ENCODE measurements around the gene TLK1.

Gene TLK1

GRCh38 chr2:171102802-171103201 lies 57.9 kb downstream of the TLK1 start:
- Histone ChIP-seq H3K79me2 (ENCODE audit: control insufficient read depth, insufficient read depth, low read length, poor library complexity) (peaks cover 5% of the 10 kb centered on the region), H3K4me3 (ENCODE audit: low read depth, low read length) (no peak overlapping the region), H3K9me3 (ENCODE audit: insufficient read depth, low read depth, low read length) (no peaks in the 10 kb centered on the region), H3K79me1 (ENCODE audit: low read length) (no peaks in the 10 kb centered on the region), H2BK120ac (ENCODE audit: insufficient read depth, low read length, poor library complexity) (no peak overlapping the region), H3K18ac (ENCODE audit: low read length) (no peak overlapping the region), H2AK5ac (ENCODE audit: low read length) (no peak overlapping the region), H3K4me1 (ENCODE audit: control insufficient read depth in 1 of 2, insufficient read depth in 2 of 2, low read length in 2 of 2) (no peaks in the 10 kb centered on the region), H2BK5ac (ENCODE audit: low read depth, low read length, poor library complexity) (no peak overlapping the region), H3K23ac (ENCODE audit: low read length) (no peak overlapping the region), H3K4me2 (ENCODE audit: low read length) (no peak overlapping the region), H3K36me3 (ENCODE audit: control insufficient read depth in 1 of 2, insufficient read depth in 2 of 2, low read length in 2 of 2) (peaks cover 2 to 3% of the 10 kb centered on the region in 2 experiments), H3K27ac (ENCODE audit: low read depth, low read length) (no peak overlapping the region), H3K4ac (ENCODE audit: low read depth, low read length) (peak overlapping the region; percentile 55), H2AFZ (ENCODE audit: insufficient read depth, low read length, poor library complexity) (no peak overlapping the region), H3K9ac (ENCODE audit: low read length) (no peak overlapping the region), H4K91ac (ENCODE audit: low read depth, low read length) (no peak overlapping the region), H3K14ac (ENCODE audit: low read length) (no peak overlapping the region), H2BK12ac (ENCODE audit: low read length) (no peak overlapping the region), H4K8ac (ENCODE audit: low read depth, low read length) (no peak overlapping the region), H4K12ac (ENCODE audit: low read depth, low read length) (no peak overlapping the region), H3K27me3 (ENCODE audit: insufficient read depth, low read length) (no peaks in the 10 kb centered on the region)
- WGBS (ENCODE audit: extremely low coverage, insufficient coverage, insufficient read length) = no CpG with 5 or more reads among the region's 4 CpGs
- DNase-seq = no peak

DNA sequence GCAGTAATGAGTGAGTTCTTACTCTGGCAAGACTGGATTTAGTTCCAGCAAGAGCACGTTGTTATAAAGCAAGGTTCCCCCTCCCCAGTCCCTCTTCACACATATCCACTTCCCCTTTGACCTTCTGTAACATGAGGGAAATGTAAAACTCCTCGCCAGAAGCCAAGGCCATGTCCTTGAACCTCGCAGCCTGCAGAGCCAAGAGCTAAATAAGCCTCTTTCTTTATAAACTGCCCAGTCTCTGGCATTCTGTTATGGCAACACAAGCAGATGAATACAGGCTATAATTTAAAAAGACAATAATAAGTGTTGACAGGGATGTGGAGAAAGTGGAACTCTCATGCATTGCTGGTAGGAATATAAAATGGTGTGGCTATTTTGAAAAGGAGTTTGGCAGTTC lies 60.3 kb downstream of the TLK1 start:
- Histone ChIP-seq H3K9ac (ENCODE audit: low read length) (no peak overlapping the region), H2BK5ac (ENCODE audit: low read depth, low read length, poor library complexity) (no peak overlapping the region), H4K12ac (ENCODE audit: low read depth, low read length) (no peak overlapping the region), H3K4me1 (ENCODE audit: control insufficient read depth in 1 of 2, insufficient read depth in 2 of 2, low read length in 2 of 2) (no peaks in the 10 kb centered on the region), H3K79me2 (ENCODE audit: control insufficient read depth, insufficient read depth, low read length, poor library complexity) (peaks cover 2% of the 10 kb centered on the region), H2AFZ (ENCODE audit: insufficient read depth, low read length, poor library complexity) (no peak overlapping the region), H3K79me1 (ENCODE audit: low read length) (no peaks in the 10 kb centered on the region), H3K27me3 (ENCODE audit: insufficient read depth, low read length) (no peaks in the 10 kb centered on the region), H3K4me2 (ENCODE audit: low read length) (no peak overlapping the region), H3K27ac (ENCODE audit: low read depth, low read length) (no peak overlapping the region), H2BK120ac (ENCODE audit: insufficient read depth, low read length, poor library complexity) (no peak overlapping the region), H4K91ac (ENCODE audit: low read depth, low read length) (no peak overlapping the region), H2AK5ac (ENCODE audit: low read length) (no peak overlapping the region), H3K18ac (ENCODE audit: low read length) (no peak overlapping the region), H3K14ac (ENCODE audit: low read length) (no peak overlapping the region), H4K8ac (ENCODE audit: low read depth, low read length) (no peak overlapping the region), H3K23ac (ENCODE audit: low read length) (no peak overlapping the region), H2BK12ac (ENCODE audit: low read length) (no peak overlapping the region), H3K36me3 (ENCODE audit: control insufficient read depth in 1 of 2, insufficient read depth in 2 of 2, low read length in 2 of 2) (peaks cover 0 to 3% of the 10 kb centered on the region in 2 experiments), H3K4ac (ENCODE audit: low read depth, low read length) (peak overlapping the region; percentile 80), H3K4me3 (ENCODE audit: low read depth, low read length) (no peak overlapping the region), H3K9me3 (ENCODE audit: insufficient read depth, low read depth, low read length) (no peaks in the 10 kb centered on the region)
- WGBS (ENCODE audit: extremely low coverage, insufficient coverage, insufficient read length) = no CpG with 5 or more reads among the region's 3 CpGs
- no peak for DNase-seq

- no peak overlapping the region for H3K14ac ChIP-seq (ENCODE audit: low read length)
- peaks cover 0 to 2% of the 10 kb centered on the region in 2 experiments for H3K4me1 ChIP-seq (ENCODE audit: control insufficient read depth in 1 of 2, insufficient read depth in 2 of 2, low read length in 2 of 2)
- no peak overlapping the region for H3K4ac ChIP-seq (ENCODE audit: low read depth, low read length)
- no peak overlapping the region for H3K4me2 ChIP-seq (ENCODE audit: low read length)
- no peak for DNase-seq
- H2BK12ac ChIP-seq (ENCODE audit: low read length) = no peak overlapping the region
- no peak overlapping the region for H4K91ac ChIP-seq (ENCODE audit: low read depth, low read length)
- H2BK5ac ChIP-seq (ENCODE audit: low read depth, low read length, poor library complexity) = no peak overlapping the region
- H2AK5ac ChIP-seq (ENCODE audit: low read length) = no peak overlapping the region
- H3K9ac ChIP-seq (ENCODE audit: low read length) = no peak overlapping the region
- peaks cover 2% of the 10 kb centered on the region for H3K79me2 ChIP-seq (ENCODE audit: control insufficient read depth, insufficient read depth, low read length, poor library complexity)
- no peak overlapping the region for H3K4me3 ChIP-seq (ENCODE audit: low read depth, low read length)
- no peak overlapping the region for H3K27ac ChIP-seq (ENCODE audit: low read depth, low read length)
- H3K27me3 ChIP-seq (ENCODE audit: insufficient read depth, low read length) = no peaks in the 10 kb centered on the region
- H3K18ac ChIP-seq (ENCODE audit: low read length) = no peak overlapping the region
- no peak overlapping the region for H4K8ac ChIP-seq (ENCODE audit: low read depth, low read length)
- H2AFZ ChIP-seq (ENCODE audit: insufficient read depth, low read length, poor library complexity) = no peak overlapping the region
- H3K9me3 ChIP-seq (ENCODE audit: insufficient read depth, low read depth, low read length) = no peaks in the 10 kb centered on the region
- H3K79me1 ChIP-seq (ENCODE audit: low read length) = no peaks in the 10 kb centered on the region
- no peak overlapping the region for H3K23ac ChIP-seq (ENCODE audit: low read length)
- no peak overlapping the region for H4K12ac ChIP-seq (ENCODE audit: low read depth, low read length)
- no peak overlapping the region for H2BK120ac ChIP-seq (ENCODE audit: insufficient read depth, low read length, poor library complexity)
- H3K36me3 ChIP-seq (ENCODE audit: control insufficient read depth in 1 of 2, insufficient read depth in 2 of 2, low read length in 2 of 2) = peaks cover 0 to 3% of the 10 kb centered on the region in 2 experiments
Measured at GRCh38 chr2:171098607-171099006, 62.1 kb downstream of the TLK1 start.

- no CpG with 5 or more reads among the region's 2 CpGs for WGBS (ENCODE audit: extremely low coverage, insufficient coverage, insufficient read length)
Measured at GRCh38 chr2:171095014-171095582, 65.6 kb downstream of the TLK1 start.

More at GRCh38 chr2:171095014-171095582, 65.6 kb downstream of the TLK1 start:
- peaks cover 0 to 2% of the 10 kb centered on the region in 2 experiments for H3K4me1 ChIP-seq (ENCODE audit: control insufficient read depth in 1 of 2, insufficient read depth in 2 of 2, low read length in 2 of 2)
- H4K8ac ChIP-seq (ENCODE audit: low read depth, low read length) = no peak overlapping the region
- H3K18ac ChIP-seq (ENCODE audit: low read length) = no peak overlapping the region
- peaks cover 0 to under 1% of the 10 kb centered on the region in 2 experiments for H3K36me3 ChIP-seq (ENCODE audit: control insufficient read depth in 1 of 2, insufficient read depth in 2 of 2, low read length in 2 of 2)
- no peak overlapping the region for H3K4me3 ChIP-seq (ENCODE audit: low read depth, low read length)
- no peak overlapping the region for H3K23ac ChIP-seq (ENCODE audit: low read length)
- no peak overlapping the region for H2AFZ ChIP-seq (ENCODE audit: insufficient read depth, low read length, poor library complexity)
- no peak overlapping the region for H3K14ac ChIP-seq (ENCODE audit: low read length)
- no peaks in the 10 kb centered on the region for H3K9me3 ChIP-seq (ENCODE audit: insufficient read depth, low read depth, low read length)
- H3K79me1 ChIP-seq (ENCODE audit: low read length) = no peaks in the 10 kb centered on the region
- no peak overlapping the region for H4K91ac ChIP-seq (ENCODE audit: low read depth, low read length)
- H2AK5ac ChIP-seq (ENCODE audit: low read length) = no peak overlapping the region
- no peak overlapping the region for H4K12ac ChIP-seq (ENCODE audit: low read depth, low read length)
- no peaks in the 10 kb centered on the region for H3K79me2 ChIP-seq (ENCODE audit: control insufficient read depth, insufficient read depth, low read length, poor library complexity)
- no peak overlapping the region for H2BK12ac ChIP-seq (ENCODE audit: low read length)
- no peak overlapping the region for H2BK5ac ChIP-seq (ENCODE audit: low read depth, low read length, poor library complexity)
- H3K27ac ChIP-seq (ENCODE audit: low read depth, low read length) = no peak overlapping the region
- no peaks in the 10 kb centered on the region for H3K27me3 ChIP-seq (ENCODE audit: insufficient read depth, low read length)
- no peak overlapping the region for H3K4me2 ChIP-seq (ENCODE audit: low read length)
- DNase-seq = no peak
- H3K9ac ChIP-seq (ENCODE audit: low read length) = no peak overlapping the region
- no peak overlapping the region for H2BK120ac ChIP-seq (ENCODE audit: insufficient read depth, low read length, poor library complexity)
- H3K4ac ChIP-seq (ENCODE audit: low read depth, low read length) = no peak overlapping the region

All from trophoblast cell (in vitro differentiated cells and primary cell).